HG03565 (cell line): ENCODE results near the gene STAT3.
"Not testable (repeated sequence)": the region's sequence is repeated elsewhere in the genome, so short reads cannot be mapped to it uniquely, and the experiment has no call there.

ENCODE experiments used
- ATAC-seq: cut with Tn5 transposase; IDR thresholded peaks from one replicate; pipeline ENCODE4 v1.9.1; 2021; ENCODE audit warnings: mild to moderate bottlenecking, moderate library complexity; ENCODE audit not compliant: unreplicated experiment

Gene STAT3

GRCh38 chr17:42409523-42410318 lies 21.5 kb upstream of the STAT3 start:
- ATAC-seq = no peak

- no peak for ATAC-seq
These were observed 19.8 kb upstream of the STAT3 start for GRCh38 chr17:42408061-42408460.

- no peak for ATAC-seq
These were observed 19.1 kb upstream of the STAT3 start for GRCh38 chr17:42407289-42407836.

GRCh38 chr17:42406615-42407288 lies 18.5 kb upstream of the STAT3 start:
- ATAC-seq = no peak

GRCh38 chr17:42405963-42406495 lies 17.8 kb upstream of the STAT3 start:
- ATAC-seq = no peak

- no peak for ATAC-seq
These were observed 16.8 kb upstream of the STAT3 start for GRCh38 chr17:42405076-42405475.

- ATAC-seq = no peak
These were observed 16.2 kb upstream of the STAT3 start for GRCh38 chr17:42404326-42405055.

GRCh38 chr17:42403150-42403549 lies 14.9 kb upstream of the STAT3 start:
- no peak for ATAC-seq

- no peak for ATAC-seq
These were observed 13.9 kb upstream of the STAT3 start for GRCh38 chr17:42402117-42402516.

- not testable (repeated sequence) for ATAC-seq
These were observed 12.7 kb upstream of the STAT3 start for GRCh38 chr17:42400844-42401375.

- ATAC-seq = no peak
These were observed 12.0 kb upstream of the STAT3 start for GRCh38 chr17:42399948-42400843.

GRCh38 chr17:42399121-42399520 lies 10.9 kb upstream of the STAT3 start:
- no peak for ATAC-seq

- ATAC-seq = not testable (repeated sequence)
These were observed 7.4 kb upstream of the STAT3 start for GRCh38 chr17:42395601-42396000.

- ATAC-seq = no peak
These were observed 6.6 kb upstream of the STAT3 start for GRCh38 chr17:42394838-42395237.

- ATAC-seq = no peak
These were observed 4.6 kb upstream of the STAT3 start for GRCh38 chr17:42392692-42393415.

GRCh38 chr17:42391439-42391838 lies 3.2 kb upstream of the STAT3 start:
- not testable (repeated sequence) for ATAC-seq

- ATAC-seq = no peak
These were observed 1.7 kb upstream of the STAT3 start for GRCh38 chr17:42389899-42390298.

GRCh38 chr17:42389135-42389417 lies 834 bp upstream of the STAT3 start:
- no peak for ATAC-seq

- no peak for ATAC-seq
These were observed 421 bp downstream of the STAT3 start for GRCh38 chr17:42387661-42388380.
